Activated naive CD4-positive, alpha-beta T cell treated with Interleukin-2 at 50 U/mL for 16 hours (primary cell): ENCODE data around the gene DENND2A.
"Not testable (repeated sequence)": the region's sequence is repeated elsewhere in the genome, so short reads cannot be mapped to it uniquely, and the experiment has no call there.

Experiments used
- DNase-seq: peaks from one replicate; pipeline ENCODE4 v3.0.0-alpha.2; 2020

The DENND2A gene

DNA sequence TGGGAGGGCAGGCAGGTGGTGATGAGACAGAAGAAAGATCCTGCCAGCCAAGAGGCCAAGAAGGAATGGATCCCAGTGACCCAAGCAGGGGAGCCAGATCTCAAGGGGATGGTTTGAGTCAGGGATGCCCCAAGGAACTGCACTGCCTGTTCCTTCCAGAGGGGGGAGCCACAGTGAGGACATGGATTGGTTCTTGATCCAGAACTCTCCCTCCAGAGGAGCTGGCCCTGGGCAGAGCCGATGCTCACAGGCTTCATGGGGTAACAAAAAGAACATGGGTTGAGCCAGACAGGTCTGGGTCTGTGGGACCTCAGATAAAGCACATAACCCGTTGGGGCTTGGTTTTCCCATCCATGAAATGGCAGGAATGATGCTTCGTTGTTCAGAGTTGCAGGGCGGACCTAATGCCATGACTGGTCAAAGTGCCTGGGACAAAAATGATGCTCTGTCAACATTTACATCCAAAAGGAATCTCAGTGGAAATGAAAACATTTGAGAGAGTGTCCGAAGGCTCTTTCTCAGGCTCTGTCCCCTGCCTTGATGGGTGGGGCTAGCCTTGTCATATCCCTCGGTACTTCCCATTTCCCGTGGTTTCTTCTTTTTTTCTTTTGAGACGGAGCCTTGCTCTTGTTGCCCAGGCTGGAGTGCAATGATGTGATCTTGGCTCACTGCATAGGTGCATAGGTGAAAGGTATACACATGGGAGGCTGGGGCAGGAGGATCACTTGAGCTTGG, 4.7 kb upstream of the DENND2A start:
- DNase-seq = no peak

GRCh38 chr7:140644761-140645160, 4.1 kb upstream of the DENND2A start:
- DNase-seq = not testable (repeated sequence)

GRCh38 chr7:140643416-140643815, 2.8 kb upstream of the DENND2A start:
- no peak for DNase-seq

GRCh38 chr7:140641524-140642195, 1.0 kb upstream of the DENND2A start:
- no peak for DNase-seq

GRCh38 chr7:140640060-140640637, 464 bp downstream of the DENND2A start:
- DNase-seq = no peak

- DNase-seq = peak; percentile 40
Measured at GRCh38 chr7:140639366-140640053, 1.1 kb downstream of the DENND2A start.

DNA sequence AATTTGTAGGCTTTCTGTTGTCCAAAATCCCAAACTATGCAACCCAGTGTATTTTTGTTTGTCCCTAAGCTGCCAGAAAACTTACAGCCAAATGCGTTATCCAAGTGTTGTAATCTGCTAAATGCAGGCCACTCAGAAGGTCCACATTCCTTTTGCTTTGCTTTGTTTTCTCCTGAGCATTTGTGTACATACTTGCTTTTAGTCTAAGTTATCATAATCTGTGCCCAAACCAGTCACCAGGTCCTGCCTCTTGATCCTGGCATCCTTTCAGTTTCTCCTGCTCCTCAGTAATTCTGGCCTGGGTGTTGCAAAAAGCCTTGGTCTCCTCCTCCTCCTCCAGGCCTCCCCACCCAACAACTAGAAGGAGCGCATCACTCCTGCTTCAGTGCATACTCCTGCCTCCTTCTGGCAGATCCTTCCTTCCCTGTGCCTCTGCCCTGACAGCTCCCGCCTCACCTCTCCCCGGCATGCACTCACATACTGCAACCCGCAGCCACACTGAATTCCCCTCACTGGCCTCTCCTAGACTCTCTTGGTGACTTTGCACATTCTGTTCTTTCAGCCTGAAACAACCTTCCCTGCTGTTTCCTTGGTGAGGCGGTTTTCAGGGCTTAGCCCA, 2.3 kb downstream of the DENND2A start:
- no peak for DNase-seq

DNA sequence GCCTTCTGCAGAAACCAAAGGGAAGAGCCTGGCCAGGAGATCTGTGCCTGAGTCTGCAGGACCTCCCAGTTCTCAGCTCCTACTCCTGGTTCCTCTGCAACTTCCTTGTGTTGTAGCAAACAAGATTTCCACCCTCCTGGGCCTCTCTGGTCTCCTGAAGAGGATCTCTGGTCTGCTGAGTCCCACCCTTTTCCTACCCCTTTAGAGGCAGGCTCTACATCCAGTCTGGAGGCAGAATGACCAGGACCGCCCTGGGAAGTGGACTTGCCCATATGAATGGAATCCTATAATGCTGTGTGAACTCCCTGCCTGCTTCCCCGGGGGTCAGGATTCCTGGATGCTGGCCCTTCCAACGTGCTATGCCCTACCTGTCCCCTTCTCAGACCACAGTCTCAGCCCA, 3.2 kb downstream of the DENND2A start:
- DNase-seq = no peak

- DNase-seq = no peak
Measured at GRCh38 chr7:140635816-140636215, 4.8 kb downstream of the DENND2A start.

DNA sequence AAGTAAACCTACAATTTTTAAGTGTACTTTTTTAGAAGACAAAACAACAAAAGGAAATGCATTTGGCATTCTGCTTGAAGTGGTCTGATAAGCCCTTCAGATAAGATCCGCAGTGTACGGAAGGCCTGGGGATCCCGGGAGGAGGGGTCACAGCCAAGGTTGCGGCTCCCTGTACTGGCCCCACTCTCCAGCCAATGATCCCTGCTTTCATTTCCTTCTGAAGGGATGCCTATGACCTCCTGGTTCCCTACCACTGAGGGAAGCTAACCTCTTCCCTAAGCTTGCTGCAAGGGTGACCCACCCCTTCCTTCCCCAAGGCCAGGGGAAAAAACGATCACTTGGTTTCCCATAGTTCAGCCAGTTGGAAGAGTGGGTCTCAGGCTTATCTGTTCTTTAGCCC, 5.3 kb downstream of the DENND2A start:
- DNase-seq = no peak

GRCh38 chr7:140631602-140632001, 9.0 kb downstream of the DENND2A start:
- no peak for DNase-seq

DNA sequence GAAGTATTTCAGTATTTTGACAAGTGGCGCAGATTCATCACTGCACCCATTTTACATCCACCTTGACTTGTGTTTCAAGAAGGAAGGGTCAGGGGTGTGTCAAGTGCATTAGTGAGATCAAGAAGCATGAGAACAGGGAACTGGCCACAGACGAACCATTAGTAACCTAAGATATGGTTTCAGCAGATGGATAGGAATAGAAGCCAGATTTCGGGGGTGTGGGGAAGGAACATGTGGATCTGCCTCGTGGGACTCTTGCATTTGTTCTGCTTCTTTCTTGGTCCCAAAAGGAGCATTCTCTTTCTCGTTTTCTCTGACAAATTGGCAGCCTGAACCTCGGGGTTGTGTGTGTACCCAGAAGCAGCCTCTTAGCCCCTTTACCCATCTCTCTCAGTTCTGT, 9.6 kb downstream of the DENND2A start:
- DNase-seq = no peak

DNA sequence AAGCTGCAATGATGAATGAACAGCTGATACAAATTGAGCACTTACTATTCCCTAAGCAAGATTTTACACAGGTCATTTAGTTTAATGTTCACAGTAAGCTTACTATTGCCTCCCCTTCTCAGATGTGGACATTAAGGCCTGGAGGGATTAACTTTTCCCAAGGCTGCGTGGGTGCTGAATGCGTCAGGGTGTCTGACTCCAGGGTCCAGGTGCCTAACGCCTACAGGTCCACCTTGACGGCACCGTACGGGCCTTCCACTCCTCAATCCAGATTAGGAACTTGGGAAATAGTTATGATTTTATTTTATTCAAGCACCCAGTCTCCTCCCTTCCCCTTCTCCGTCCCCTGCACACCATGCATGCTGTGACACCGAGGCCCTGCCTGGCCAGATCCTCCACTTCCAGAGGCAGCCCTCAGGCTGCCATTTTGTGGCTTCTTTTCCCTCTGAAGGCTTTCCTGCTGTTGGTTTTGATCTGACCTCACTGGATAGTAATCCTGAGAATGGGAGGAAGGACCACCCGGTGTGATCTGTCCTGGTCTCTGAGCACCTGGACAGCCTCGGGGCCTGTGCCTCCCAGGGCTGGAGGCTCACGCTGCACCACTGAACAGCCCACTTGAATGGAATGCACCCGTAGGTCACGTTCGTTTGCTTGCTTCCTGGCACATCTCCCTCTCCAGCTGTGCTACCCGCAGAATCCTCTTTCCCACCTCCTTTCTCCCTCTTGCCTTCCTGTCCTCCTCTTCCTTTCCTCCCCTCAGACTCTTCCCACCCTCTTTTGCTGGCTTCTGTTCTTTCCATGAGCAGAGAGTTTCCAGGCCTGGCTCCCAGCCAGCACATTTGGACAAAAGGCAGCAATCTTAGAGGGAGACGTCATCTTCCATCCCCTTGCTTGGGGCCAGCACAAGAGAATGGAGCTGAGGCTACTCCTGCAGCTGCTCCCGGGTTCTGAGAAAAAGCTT, 14.4 kb downstream of the DENND2A start:
- DNase-seq = no peak

GRCh38 chr7:140625192-140625558, 15.4 kb downstream of the DENND2A start:
- not testable (repeated sequence) for DNase-seq

GRCh38 chr7:140624392-140625191, 16.0 kb downstream of the DENND2A start:
- DNase-seq = no peak

DNA sequence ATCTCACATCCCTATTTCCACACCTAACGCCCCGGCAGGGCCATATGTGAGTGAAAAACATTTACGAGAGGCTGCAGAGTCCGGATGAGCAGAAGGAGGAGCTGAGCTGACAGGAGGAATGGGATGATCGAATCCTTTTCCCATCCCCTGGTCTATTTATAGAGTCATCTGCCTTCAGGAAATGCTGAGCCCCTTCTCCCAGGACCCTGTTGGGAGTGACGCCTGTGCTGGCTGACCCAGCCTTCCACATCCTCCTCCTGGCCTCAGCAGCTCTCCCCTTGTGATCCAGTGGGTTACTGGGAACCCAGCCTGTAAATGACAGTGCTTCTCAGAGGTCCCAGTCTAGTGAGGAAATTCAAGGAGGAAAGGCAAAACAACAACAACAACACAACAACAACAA, 16.6 kb downstream of the DENND2A start:
- no peak for DNase-seq

DNA sequence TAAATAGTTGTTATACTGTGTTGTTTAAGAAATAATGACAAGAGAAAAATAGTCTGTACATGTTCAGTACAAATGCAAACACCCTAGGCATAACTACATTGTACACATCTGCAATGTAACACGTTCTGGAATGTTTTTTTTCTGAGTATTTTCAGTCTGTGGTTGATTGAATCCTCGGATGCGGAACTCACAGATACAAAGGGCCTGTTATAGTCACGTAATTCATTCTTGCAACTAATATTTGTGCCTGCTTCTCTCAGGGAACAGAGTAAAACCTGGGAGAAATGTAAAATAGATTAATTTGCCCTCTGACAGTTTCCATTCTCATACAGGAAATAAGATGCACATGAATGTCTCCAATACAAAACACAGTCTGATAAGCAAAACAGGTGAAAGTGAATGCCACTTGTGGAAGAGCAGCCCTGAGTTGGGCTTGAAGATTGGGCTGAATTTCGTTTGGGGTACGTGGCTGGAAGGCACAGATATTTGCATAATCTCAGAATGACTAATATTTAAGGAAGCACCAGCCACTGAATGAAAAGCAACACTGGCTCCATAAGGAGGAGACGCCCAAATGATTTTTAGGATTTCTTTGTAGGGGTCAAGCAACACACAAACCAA, 19.1 kb downstream of the DENND2A start:
- DNase-seq = no peak

GRCh38 chr7:140619915-140620510, 20.6 kb downstream of the DENND2A start:
- not testable (repeated sequence) for DNase-seq

DNA sequence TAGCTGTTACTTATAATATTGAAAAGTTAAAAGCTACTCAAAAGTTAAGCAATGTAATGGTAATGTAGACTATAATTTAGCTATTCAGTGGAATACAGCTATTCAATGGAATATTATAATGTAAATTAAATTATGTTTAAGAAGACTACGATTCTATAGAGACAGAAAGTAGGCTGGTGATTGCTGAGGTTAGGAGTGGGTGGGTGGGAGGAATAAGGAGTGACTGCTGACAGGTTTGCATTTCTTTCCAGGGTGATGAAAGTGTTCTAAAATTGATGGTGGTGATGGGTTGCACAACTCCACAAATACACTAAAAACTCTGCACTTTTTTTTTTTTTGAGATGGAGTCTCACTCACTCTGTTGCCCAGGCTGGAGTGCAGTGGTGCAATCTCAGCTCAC, 21.4 kb downstream of the DENND2A start:
- no peak for DNase-seq

- DNase-seq = no peak
Measured at GRCh38 chr7:140618306-140618705, 22.3 kb downstream of the DENND2A start.
